Fibroblast of skin of left biceps (primary cell): ENCODE data around the gene FOXE3.
A peak's percentile ranks its signal among the peaks of the same experiment; 100 is the strongest.

Experiments
- DNase-seq, 2 experiments: peaks; one replicate each; pipeline ENCODE4 v3.0.0-alpha.2; 2013; ENCODE audit warnings: low read depth in 2 of 2

FOXE3 gene

GRCh38 chr1:47405697-47406096 lies 10.4 kb upstream of the FOXE3 start:
- DNase-seq, result no peak

DNA sequence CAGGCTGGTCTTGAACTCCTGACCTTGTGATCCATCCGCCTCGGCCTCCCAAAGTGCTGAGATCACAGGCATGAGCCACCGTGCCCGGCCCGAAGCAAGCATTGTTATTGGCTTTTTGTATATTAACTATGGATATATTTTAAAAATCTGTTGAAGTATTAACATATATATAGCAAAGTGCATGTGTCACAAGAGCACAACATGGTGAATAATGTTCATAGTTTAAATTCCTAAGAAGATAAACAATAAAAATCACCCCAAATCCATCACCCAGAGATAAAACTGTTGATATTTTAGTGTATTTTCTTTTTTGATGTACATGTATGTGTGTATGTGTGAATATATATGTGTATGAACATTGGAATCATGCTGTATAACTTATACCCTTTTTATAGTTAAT lies 9.1 kb upstream of the FOXE3 start:
- DNase-seq, result no peak

DNA sequence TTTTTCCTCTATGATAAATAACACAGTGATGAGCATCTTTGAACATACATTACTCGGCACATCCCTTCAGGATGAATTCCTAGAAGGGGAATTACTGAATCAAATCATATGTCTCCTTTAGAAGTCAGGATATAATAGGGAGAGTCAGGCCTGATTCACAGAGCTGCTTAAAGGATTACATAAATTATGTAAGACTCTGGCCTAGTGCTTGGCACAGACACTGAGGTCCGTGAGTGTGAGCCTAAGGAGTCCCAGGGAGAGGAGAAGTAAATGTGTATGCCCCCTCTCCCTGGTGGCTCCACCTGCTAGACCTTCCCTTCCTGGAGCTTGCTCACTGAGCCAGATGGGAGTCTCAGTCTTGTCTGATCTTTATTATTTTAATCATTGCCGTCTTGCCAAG lies 8.6 kb upstream of the FOXE3 start:
- DNase-seq, result no peak

GRCh38 chr1:47409311-47410067 lies 6.6 kb upstream of the FOXE3 start:
- peak; percentile 44 to 58 for DNase-seq

GRCh38 chr1:47410068-47410455 lies 6.0 kb upstream of the FOXE3 start:
- DNase-seq, result no peak

DNA sequence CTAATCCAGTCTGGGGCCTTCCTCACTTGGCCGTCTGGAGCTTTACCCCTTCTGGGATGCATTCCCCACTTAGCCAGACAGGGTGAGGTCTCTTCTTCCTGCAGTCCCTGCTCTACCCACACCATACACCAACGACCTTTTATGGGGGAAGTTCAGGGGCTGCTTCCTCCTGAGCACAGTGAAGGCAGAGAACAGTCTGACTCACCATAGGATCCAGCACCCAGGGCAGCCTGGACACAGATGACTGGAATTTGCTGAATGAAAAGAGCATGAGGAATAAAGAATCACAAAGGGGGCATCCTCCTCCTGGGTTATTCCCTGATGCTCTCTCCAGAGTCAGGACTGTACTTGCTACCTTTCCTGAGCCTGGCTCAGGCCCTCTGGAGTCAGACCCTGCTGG lies 4.6 kb upstream of the FOXE3 start:
- no peak for DNase-seq

GRCh38 chr1:47412437-47412836 lies 3.6 kb upstream of the FOXE3 start:
- DNase-seq, result no peak

DNA sequence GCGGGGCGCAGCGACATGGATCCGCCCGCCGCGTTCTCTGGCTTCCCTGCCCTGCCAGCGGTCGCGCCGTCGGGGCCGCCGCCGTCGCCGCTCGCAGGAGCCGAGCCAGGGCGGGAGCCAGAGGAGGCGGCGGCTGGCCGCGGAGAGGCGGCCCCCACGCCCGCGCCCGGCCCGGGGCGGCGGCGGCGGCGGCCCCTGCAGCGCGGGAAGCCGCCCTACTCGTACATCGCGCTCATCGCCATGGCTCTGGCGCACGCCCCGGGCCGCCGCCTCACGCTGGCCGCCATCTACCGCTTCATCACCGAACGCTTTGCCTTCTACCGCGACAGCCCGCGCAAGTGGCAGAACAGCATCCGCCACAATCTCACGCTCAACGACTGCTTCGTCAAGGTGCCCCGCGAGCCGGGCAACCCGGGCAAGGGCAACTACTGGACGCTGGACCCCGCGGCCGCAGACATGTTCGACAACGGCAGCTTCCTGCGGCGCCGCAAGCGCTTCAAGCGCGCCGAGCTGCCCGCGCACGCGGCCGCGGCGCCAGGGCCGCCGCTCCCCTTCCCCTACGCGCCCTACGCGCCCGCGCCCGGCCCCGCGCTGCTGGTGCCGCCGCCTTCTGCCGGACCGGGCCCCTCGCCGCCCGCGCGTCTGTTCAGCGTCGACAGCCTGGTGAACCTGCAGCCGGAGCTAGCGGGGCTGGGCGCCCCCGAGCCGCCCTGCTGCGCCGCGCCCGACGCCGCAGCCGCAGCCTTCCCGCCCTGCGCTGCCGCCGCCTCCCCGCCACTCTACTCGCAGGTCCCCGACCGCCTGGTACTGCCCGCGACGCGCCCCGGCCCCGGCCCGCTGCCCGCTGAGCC lies 459 bp downstream of the FOXE3 start:
- DNase-seq, result no peak

- no peak for DNase-seq
Measured at GRCh38 chr1:47417170-47418044, 1.3 kb downstream of the FOXE3 start.

DNA sequence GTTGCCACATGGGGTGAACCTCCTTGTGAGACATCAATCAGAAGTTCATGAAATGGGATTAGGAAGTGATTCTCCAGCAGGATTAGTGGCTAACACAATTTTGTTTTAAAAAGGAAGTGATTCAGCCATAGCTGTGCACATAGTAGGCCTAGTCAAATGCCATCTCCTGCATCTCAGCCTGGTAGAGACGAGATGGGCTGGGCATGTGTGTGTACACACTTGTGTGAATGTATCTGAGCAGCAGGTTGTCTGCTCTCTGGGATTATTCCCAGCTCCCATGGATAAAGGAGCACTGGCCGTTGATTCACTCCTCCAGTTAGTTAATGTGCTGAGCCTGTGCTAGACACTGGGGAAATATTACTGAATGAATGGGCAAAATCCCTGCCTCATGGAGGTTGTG lies 2.0 kb downstream of the FOXE3 start:
- DNase-seq, result no peak

- no peak for DNase-seq
Measured at GRCh38 chr1:47418681-47419325, 2.7 kb downstream of the FOXE3 start.

DNA sequence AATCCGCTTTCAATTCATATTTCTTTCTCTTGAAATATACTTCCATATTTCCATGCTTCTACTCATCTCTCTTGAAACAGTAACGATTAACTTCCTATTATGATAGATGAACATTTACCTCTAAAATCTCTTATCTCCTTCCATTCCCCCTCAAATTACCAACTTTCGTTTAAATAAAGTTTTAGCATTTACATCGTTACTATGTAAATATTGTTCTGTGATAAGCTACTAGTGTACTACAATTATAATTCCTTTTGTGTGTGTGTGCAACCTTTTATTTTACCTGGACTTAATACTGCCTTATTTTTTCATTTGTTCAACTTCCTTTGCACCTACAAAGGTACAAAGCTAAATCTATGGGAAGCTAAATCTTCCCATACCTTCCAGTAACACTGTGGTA lies 4.5 kb downstream of the FOXE3 start:
- no peak for DNase-seq

- no peak for DNase-seq
Measured at GRCh38 chr1:47423872-47424271, 7.8 kb downstream of the FOXE3 start.

- DNase-seq, result peak in 1 of 2 experiments; percentile 23
Measured at GRCh38 chr1:47424336-47424982, 8.4 kb downstream of the FOXE3 start.

DNA sequence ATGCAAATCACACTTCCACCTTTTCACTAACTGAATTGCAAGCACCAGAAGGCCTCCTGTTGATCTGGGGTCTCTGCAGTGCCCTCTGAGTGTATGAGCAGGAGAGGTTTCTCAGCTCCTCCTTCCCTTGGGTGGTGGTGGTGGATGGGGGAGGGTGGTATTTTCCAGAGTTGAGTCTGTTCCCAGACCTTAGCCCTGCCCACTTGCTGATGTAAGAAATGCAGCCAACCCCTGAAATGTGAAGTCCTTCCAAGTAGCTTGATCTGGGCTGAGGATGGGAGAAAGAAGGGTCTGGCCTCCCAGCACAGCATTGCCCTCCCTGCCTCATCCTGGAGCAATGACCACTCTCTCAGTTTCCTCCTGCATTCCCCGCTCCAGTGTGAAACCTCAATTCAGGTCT lies 15.4 kb downstream of the FOXE3 start:
- DNase-seq, result peak in 1 of 2 experiments; percentile 33

GRCh38 chr1:47432071-47433036 lies 16.3 kb downstream of the FOXE3 start:
- peak in 1 of 2 experiments; percentile 25 for DNase-seq

DNA sequence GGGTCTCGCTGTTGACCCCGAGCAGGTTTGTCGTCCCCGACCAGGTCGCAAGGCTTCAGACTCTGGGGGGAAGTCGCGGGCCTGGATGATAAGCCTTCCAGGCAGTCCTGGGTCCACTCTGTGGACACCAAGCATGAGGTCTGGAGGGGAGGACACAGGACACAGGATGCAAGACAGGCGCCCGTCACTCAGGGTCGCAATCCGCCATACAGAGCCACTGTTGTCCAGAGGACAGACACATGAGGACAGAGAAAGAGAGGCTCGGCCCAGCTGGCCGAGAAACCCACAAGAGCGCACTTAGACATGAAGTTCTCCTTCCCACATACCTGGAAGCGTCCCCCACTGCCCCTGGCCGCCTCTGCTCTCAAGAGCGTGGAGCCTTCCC lies 16.9 kb downstream of the FOXE3 start:
- DNase-seq, result no peak

DNA sequence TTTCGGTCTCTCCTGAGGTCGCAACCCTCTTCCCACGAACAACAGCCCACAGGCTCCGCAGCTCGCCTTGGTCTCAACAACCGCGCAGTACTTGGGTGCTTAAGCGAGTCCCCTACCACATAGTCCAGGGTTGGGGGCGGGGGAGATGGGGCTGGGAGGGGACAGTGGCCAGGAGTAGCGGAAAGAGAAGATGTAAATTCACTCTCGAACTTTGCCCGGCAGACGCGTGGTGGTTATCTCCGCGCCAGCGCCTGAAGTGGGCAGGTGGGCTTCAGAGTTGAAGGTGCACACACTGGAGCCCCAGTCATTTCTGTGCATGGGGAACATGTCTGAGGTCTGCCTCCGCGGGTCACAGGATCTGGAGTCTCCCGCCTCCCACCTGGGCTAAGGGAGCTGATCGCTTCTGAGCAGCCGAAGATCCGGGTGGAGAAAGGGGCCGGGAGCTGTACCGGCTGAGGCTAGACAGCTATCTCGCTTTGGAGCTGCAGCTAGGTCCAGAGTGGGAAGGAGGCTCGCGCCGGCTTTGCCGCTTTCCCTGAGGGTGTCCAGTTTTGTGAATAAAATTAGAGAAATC lies 17.5 kb downstream of the FOXE3 start:
- DNase-seq, result no peak

DNA sequence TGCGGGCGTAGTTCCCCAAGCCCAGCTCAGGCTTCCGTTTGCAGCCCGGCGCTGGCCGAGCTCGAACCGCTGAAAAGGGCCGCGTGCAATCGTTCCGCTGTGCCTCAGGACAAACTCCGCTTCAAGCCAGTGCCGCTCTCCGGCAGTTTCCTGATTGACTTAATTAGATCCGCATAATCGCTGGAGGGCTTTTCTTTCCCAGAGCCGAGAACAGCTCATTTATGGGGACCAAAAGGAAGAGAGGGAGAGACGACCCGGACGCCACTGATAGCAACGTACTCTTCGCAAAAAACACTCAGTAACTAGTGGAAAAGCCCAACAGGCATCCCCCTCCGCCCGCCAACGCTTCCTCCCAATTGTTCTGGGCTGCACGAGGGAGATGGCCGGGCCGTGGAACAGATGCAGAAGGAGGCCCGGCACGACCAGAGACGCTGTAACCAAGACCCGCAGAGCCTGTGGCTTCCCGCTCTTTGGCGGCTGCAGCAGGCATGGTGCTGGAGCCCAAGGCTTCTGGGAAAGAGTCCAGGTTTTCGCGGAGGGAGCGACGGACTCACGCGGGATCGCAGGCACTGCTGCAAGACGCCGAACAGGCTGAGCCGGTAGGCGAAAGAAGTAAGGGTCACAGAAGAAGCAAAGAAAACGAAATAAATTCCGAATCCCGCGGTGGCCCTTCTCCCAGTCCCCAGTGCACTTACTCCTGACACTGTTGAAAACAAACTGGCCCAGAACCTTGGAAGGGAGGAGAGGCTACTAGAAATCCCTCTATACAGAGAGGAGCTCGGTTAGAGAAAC lies 18.2 kb downstream of the FOXE3 start:
- DNase-seq, result no peak
